Body of pancreas (tissue), 4 donors: Measurements from ENCODE around the gene FREM1. TPM values are rescaled to one million over a fixed set of nuclear protein-coding genes. Genes with fewer than 3 reads are reported as not detected.

Experiments
- ATAC-seq: fragments of 150-250 bp; one replicate; pipeline ENCODE4 v1.9.1; 2016
- DNase-seq, 4 donors: peaks; one replicate each; pipeline ENCODE4 v3.0.0-alpha.2; 2019
- H3K27ac ChIP-seq, 4 donors: fragments of 200-600 bp; sonication (generic); 1 replicate in 3 of 4; 2 replicates in 1 of 4; pipeline versions ENCODE4 v1.5.1 to v1.6.1; 2016 to 2019; ENCODE audit warnings: mild to moderate bottlenecking in 1 of 4, mixed read lengths in 1 of 4, moderate library complexity in 1 of 4
- H3K27me3 ChIP-seq, 2 donors: fragments of 200-600 bp; sonication (generic); one replicate each; pipeline ENCODE4 v1.6.0; 2016; ENCODE audit warnings: mild to moderate bottlenecking in 1 of 2
- H3K36me3 ChIP-seq, 2 donors: fragments of 200-600 bp; sonication (generic); replicated peaks in 1 of 2; 2 replicates each; pipeline ENCODE4 v1.5.1; 2016; ENCODE audit warnings: low read depth in 2 of 2; ENCODE audit not compliant: insufficient read depth in 1 of 2
- H3K4me1 ChIP-seq: fragments of 200-600 bp; sonication (generic); one replicate; pipeline ENCODE4 v1.6.0; 2016
- H3K4me3 ChIP-seq, 2 donors: fragments of 200-600 bp; sonication (generic); 1 replicate in 1 of 2; 2 replicates in 1 of 2; pipeline ENCODE4 v1.5.1; 2016 to 2019
- H3K9me3 ChIP-seq, 3 donors: fragments of 200-600 bp; sonication (generic); 1 replicate in 2 of 3; 2 replicates in 1 of 3; pipeline ENCODE4 v1.5.1; 2016
- CTCF ChIP-seq, 7 experiments: fragments of 450-650 bp in 4 of 7; fragments of 200-600 bp in 3 of 7; sonication (generic) in 3 of 7; IDR thresholded peaks; one replicate each; pipeline ENCODE4 v1.5.1; 2016 to 2019; ENCODE audit warnings: antibody characterized with exemption in 7 of 7
- POLR2A ChIP-seq, 3 donors: fragments of 450-650 bp; IDR thresholded peaks; one replicate each; pipeline ENCODE4 v1.6.1; 2016; ENCODE audit warnings: antibody characterized with exemption in 3 of 3, mild to moderate bottlenecking in 2 of 3
- WGBS, 2 donors: methylation state at CpG; one replicate each; pipeline ENCODE4 v1.1.5; 2017; 5-methylcytosine and 5-hydroxymethylcytosine counted together
- intact Hi-C: fragments of 100-400 bp; cut with DNase I; formaldehyde crosslinking; loops from one replicate; pipeline ENCODE4 v1.15.1; 2023
- total RNA-seq, 2 donors: library from RNA; depleted of rRNA; stranded (reverse); fragments of >200 nt; gene quantifications; one replicate each; pipeline ENCODE4 v1.1.0, GENCODE V29; 2016

FREM1 gene
- total RNA-seq, 2 donors from 2014 or later: 9.1 to 19.1 TPM

- Histone ChIP-seq H3K9me3 (no peaks in the 10 kb centered on the region), H3K27me3 (no peaks in the 10 kb centered on the region), H3K4me3 (no peak overlapping the region), H3K27ac (no peak overlapping the region), H3K4me1 (no peaks in the 10 kb centered on the region), H3K36me3 (no peaks in the 10 kb centered on the region)
- TF ChIP-seq POLR2A (IDR thresholded peaks at IDR 0.05) (no peak), CTCF (IDR thresholded peaks at IDR 0.05) (no peak)
- DNase-seq (no peak), ATAC-seq (no peak)
- intact Hi-C loops: loop anchor here (10.0 kb wide), 1 partner anchor 151 kb away; no protein-coding TSS in a partner anchor
- WGBS, 2 donors: 85 to 94% methylated on average over 6 of the region's 6 CpGs
Observed at GRCh38 chr9:14766299-14766698, 143.9 kb downstream of the FREM1 start.

- Histone ChIP-seq H3K27ac (no peak overlapping the region), H3K4me1 (no peaks in the 10 kb centered on the region), H3K36me3 (no peaks in the 10 kb centered on the region), H3K9me3 (no peaks in the 10 kb centered on the region), H3K4me3 (no peak overlapping the region), H3K27me3 (no peaks in the 10 kb centered on the region)
- WGBS, 2 donors: 72 to 78% methylated on average over 2 of the region's 2 CpGs
- DNase-seq (no peak), ATAC-seq (no peak)
- intact Hi-C loops: loop anchor here (10.0 kb wide), 1 partner anchor 147 kb away; no protein-coding TSS in a partner anchor
- TF ChIP-seq CTCF (IDR thresholded peaks at IDR 0.05): no peak
- TF ChIP-seq POLR2A (IDR thresholded peaks at IDR 0.05): no peak
Observed at GRCh38 chr9:14761584-14761983, 148.6 kb downstream of the FREM1 start.

- WGBS, 2 donors: 0% methylated on average over 1 of the region's 1 CpG
- DNase-seq (no peak), ATAC-seq (no peak)
- H3K27ac ChIP-seq: no peak overlapping the region
- intact Hi-C loops: loop anchor here (10.0 kb wide), 1 partner anchor 145 kb away; no protein-coding TSS in a partner anchor
- no peaks in the 10 kb centered on the region for H3K9me3 ChIP-seq
- no peaks in the 10 kb centered on the region for H3K36me3 ChIP-seq
- no peak overlapping the region for H3K4me3 ChIP-seq
- no peaks in the 10 kb centered on the region for H3K27me3 ChIP-seq
- H3K4me1 ChIP-seq: no peaks in the 10 kb centered on the region
- no peak for TF ChIP-seq CTCF (IDR thresholded peaks at IDR 0.05)
- TF ChIP-seq POLR2A (IDR thresholded peaks at IDR 0.05): no peak
Observed at GRCh38 chr9:14760060-14760459, 150.2 kb downstream of the FREM1 start.

GRCh38 chr9:14756291-14756690 lies 153.9 kb downstream of the FREM1 start:
- Histone ChIP-seq H3K4me3 (no peak overlapping the region), H3K4me1 (no peaks in the 10 kb centered on the region), H3K27me3 (no peaks in the 10 kb centered on the region), H3K9me3 (no peaks in the 10 kb centered on the region), H3K27ac (no peak overlapping the region), H3K36me3 (no peaks in the 10 kb centered on the region)
- 94 to 97% methylated on average over 1 of the region's 1 CpG for WGBS, 2 donors
- DNase-seq (no peak), ATAC-seq (no peak)
- intact Hi-C loops: no loop called here
- TF ChIP-seq POLR2A (IDR thresholded peaks at IDR 0.05) (no peak), CTCF (IDR thresholded peaks at IDR 0.05) (no peak)

GRCh38 chr9:14752871-14753270 lies 157.4 kb downstream of the FREM1 start:
- 81 to 94% methylated on average over 1 of the region's 1 CpG for WGBS, 2 donors
- no peak overlapping the region for H3K4me3 ChIP-seq
- ATAC-seq (no peak), DNase-seq (no peak)
- H3K36me3 ChIP-seq: peaks cover 0 to 2% of the 10 kb centered on the region in 2 donors
- intact Hi-C loops: no loop called here
- no peaks in the 10 kb centered on the region for H3K27me3 ChIP-seq
- no peak overlapping the region for H3K27ac ChIP-seq
- no peaks in the 10 kb centered on the region for H3K4me1 ChIP-seq
- TF ChIP-seq CTCF (IDR thresholded peaks at IDR 0.05) (no peak), POLR2A (IDR thresholded peaks at IDR 0.05) (no peak)
- no peaks in the 10 kb centered on the region for H3K9me3 ChIP-seq
